Measurements from ENCODE around the gene ARMC7. TPM values are rescaled to one million over a fixed set of nuclear protein-coding genes. Genes with fewer than 3 reads are reported as not detected.

ARMC7 gene
- total RNA-seq, 1 experiment from 2014 or later: 48.7 TPM

DNA sequence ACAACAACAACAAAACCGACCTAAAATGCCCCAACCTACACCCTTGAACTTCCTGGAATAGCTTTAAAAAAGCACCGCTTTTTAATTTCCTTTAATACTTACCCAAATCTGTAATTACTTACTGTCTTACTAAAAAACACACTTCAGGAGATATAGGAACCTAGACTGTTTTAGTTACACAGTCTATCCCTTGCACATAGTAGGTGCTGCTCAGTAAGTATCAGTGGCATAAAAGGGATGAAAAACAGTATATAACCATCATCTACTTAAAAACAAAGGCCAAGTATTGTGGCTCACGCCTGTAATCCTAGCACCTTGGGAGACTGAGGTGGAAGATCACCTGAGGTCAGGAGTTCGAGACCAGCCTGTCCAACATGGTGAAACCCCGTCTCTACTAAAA lies 66.9 kb downstream of the ARMC7 start:
- CTCF ChIA-PET: no interaction called here
- Histone ChIP-seq H3K36me3 (ENCODE audit: control insufficient read depth, insufficient read depth, low read length) (peaks cover 15% of the 10 kb centered on the region), H3K4me1 (ENCODE audit: control insufficient read depth, insufficient read depth, low read length) (no peaks in the 10 kb centered on the region; the same call in 1 of the 2 replicates), H3K27me3 (ENCODE audit: control insufficient read depth, insufficient read depth, low read length) (no peaks in the 10 kb centered on the region), H3K4me3 (ENCODE audit: low read depth in 2 of 2, low read length in 2 of 2) (no peak overlapping the region), H3K9me3 (ENCODE audit: control insufficient read depth, insufficient read depth, low read depth, low read length) (no peaks in the 10 kb centered on the region), H3K27ac (ENCODE audit: low read length) (no peak overlapping the region)
- DNase-seq (ENCODE audit: low read depth, low spot score) (no peak), ATAC-seq (no peak)
- no TSS peak for BruUV-seq (replicated peaks)
- in situ Hi-C loops (cut with HindIII; ENCODE audit: low pct_unique_long_range_greater_than_20kb, low sequenced_read_pairs): no loop called here
- intact Hi-C loops (cut with micrococcal nuclease; ENCODE audit: unreplicated experiment): no loop called here
- POLR2A ChIA-PET: interaction anchor here (0.6 kb wide), 1 partner anchor 1412 kb away, joined by 7 read pairs; no protein-coding TSS in a partner anchor
- no peak for TF ChIP-seq REST (IDR thresholded peaks at IDR 0.05; ENCODE audit: insufficient read depth in 1 of 2, low read depth in 2 of 2, low read length in 1 of 2)
- TF ChIP-seq TCF7L2 (IDR thresholded peaks at IDR 0.05; ENCODE audit: low read depth, low read length): no peak
- TF ChIP-seq CTCF (IDR thresholded peaks at IDR 0.05): no peak
- TF ChIP-seq SIN3A (IDR thresholded peaks at IDR 0.05; ENCODE audit: borderline replicate concordance, insufficient read depth, low read depth, low read length): no peak
- no peak for TF ChIP-seq POLR2AphosphoS5 (IDR thresholded peaks at IDR 0.05; ENCODE audit: low read depth, low read length)

GRCh38 chr17:75178453-75178852 lies 68.7 kb downstream of the ARMC7 start:
- no TSS peak for BruUV-seq (replicated peaks)
- H3K9me3 ChIP-seq (ENCODE audit: control insufficient read depth, insufficient read depth, low read depth, low read length): no peaks in the 10 kb centered on the region
- no peaks in the 10 kb centered on the region; the same call in 1 of the 2 replicates for H3K4me1 ChIP-seq (ENCODE audit: control insufficient read depth, insufficient read depth, low read length)
- intact Hi-C loops (cut with micrococcal nuclease; ENCODE audit: unreplicated experiment): no loop called here
- no peak for TF ChIP-seq REST (IDR thresholded peaks at IDR 0.05; ENCODE audit: insufficient read depth in 1 of 2, low read depth in 2 of 2, low read length in 1 of 2)
- no peak for TF ChIP-seq TCF7L2 (IDR thresholded peaks at IDR 0.05; ENCODE audit: low read depth, low read length)
- no peak for TF ChIP-seq CTCF (IDR thresholded peaks at IDR 0.05)
- no peak for TF ChIP-seq SIN3A (IDR thresholded peaks at IDR 0.05; ENCODE audit: borderline replicate concordance, insufficient read depth, low read depth, low read length)
- no peak for TF ChIP-seq POLR2AphosphoS5 (IDR thresholded peaks at IDR 0.05; ENCODE audit: low read depth, low read length)
- ATAC-seq (no peak), DNase-seq (ENCODE audit: low read depth, low spot score) (no peak)
- peaks cover 24% of the 10 kb centered on the region for H3K36me3 ChIP-seq (ENCODE audit: control insufficient read depth, insufficient read depth, low read length)
- POLR2A ChIA-PET: interaction anchor here (0.6 kb wide), 1 partner anchor 28 kb away, joined by 3 read pairs; no protein-coding TSS in a partner anchor
- in situ Hi-C loops (cut with HindIII; ENCODE audit: low pct_unique_long_range_greater_than_20kb, low sequenced_read_pairs): no loop called here
- CTCF ChIA-PET: interaction anchor here (0.6 kb wide), 1 partner anchor 60 kb away, joined by 3 read pairs; no protein-coding TSS in a partner anchor
- H3K27me3 ChIP-seq (ENCODE audit: control insufficient read depth, insufficient read depth, low read length): no peaks in the 10 kb centered on the region
- H3K27ac ChIP-seq (ENCODE audit: low read length): no peak overlapping the region
- no peak overlapping the region for H3K4me3 ChIP-seq (ENCODE audit: low read depth in 2 of 2, low read length in 2 of 2)
